ENCODE measurements around the gene DEGS1. TPM values are rescaled to one million over a fixed set of nuclear protein-coding genes. Genes with fewer than 3 reads are reported as not detected.

DEGS1 gene
- total RNA-seq, 6 experiments from 2014 or later = 17.9 to 43.5 (median 29.0) TPM

- ATAC-seq = peak in 1 of 4 donors; percentile 38
These were observed 55.7 kb downstream of the DEGS1 start for GRCh38 chr1:224238756-224239155.

More at GRCh38 chr1:224238756-224239155, 55.7 kb downstream of the DEGS1 start:
- intact Hi-C loops (cut with DNase I) = no loop called here
- Histone ChIP-seq H3K9me3 (no peaks in the 10 kb centered on the region), H3K27ac (no peak overlapping the region), H3K4me3 (no peak overlapping the region), H3K4me1 (no peaks in the 10 kb centered on the region), H3K27me3 (no peaks in the 10 kb centered on the region), H3K36me3 (peaks cover 0 to 4% (median 0%) of the 10 kb centered on the region in 4 donors)
- 70% methylated on average over 3 of the region's 3 CpGs for WGBS (ENCODE audit: insufficient coverage, low coverage, low lambda C conversion rate, missing lambda C conversion rate)
- no peak for DNase-seq
- no peak for TF ChIP-seq POLR2A (IDR thresholded peaks at IDR 0.05)
- TF ChIP-seq CTCF (IDR thresholded peaks at IDR 0.05) = no peak

Small RNA genes lying within 50 kb of the gene (small RNA-seq; reads per million reads assigned to genes)
- gene AC092809.3 (0 to 0.39 reads per million in 2 experiments), gene RF00139 (0 reads per million in 2 experiments)

Other genes with a start within 250 kb of the DEGS1 start
- gene FBXO28, start 69.1 kb upstream of the DEGS1 start, total RNA-seq = 10 to 100 TPM; 11.5 to 20.9 (median 15.3) TPM
- gene NVL, start 146.9 kb downstream of the DEGS1 start, total RNA-seq = 1 to 10 TPM; 4.5 to 8.9 (median 6.8) TPM
- 10 to 100 TPM in 5 of 6 experiments, 1 to 10 TPM in 1; 9.9 to 22.1 (median 18.1) TPM for gene CNIH4, start 173.6 kb downstream of the DEGS1 start, total RNA-seq